Endodermal cell (in vitro differentiated cells): ENCODE measurements around the gene GOLM1. TPM values are rescaled to one million over a fixed set of nuclear protein-coding genes. Genes with fewer than 3 reads are reported as not detected.
"Not testable (repeated sequence)": the region's sequence is repeated elsewhere in the genome, so short reads cannot be mapped to it uniquely, and the experiment has no call there.

Experiments used
- DNase-seq: peaks from one replicate; pipeline ENCODE4 v3.0.0-alpha.2; 2017
- H3K27ac ChIP-seq: 2 replicates; pipeline ENCODE4 v1.5.1; 2013; ENCODE audit warnings: mild to moderate bottlenecking, low read depth, low read length, moderate library complexity
- H3K27me3 ChIP-seq: 2 replicates; pipeline ENCODE4 v1.6.1; 2013; ENCODE audit warnings: mild to moderate bottlenecking, low read length, moderate library complexity; ENCODE audit not compliant: insufficient read depth, control insufficient read depth, poor library complexity, severe bottlenecking
- H3K36me3 ChIP-seq: 2 replicates; pipeline ENCODE4 v1.7.0; 2013; ENCODE audit warnings: mild to moderate bottlenecking, low read length, moderate library complexity; ENCODE audit not compliant: control insufficient read depth, insufficient read depth
- H3K4me1 ChIP-seq: one replicate; pipeline ENCODE4 v1.7.0; 2013; ENCODE audit warnings: low read length; ENCODE audit not compliant: control insufficient read depth, insufficient read depth
- H3K4me3 ChIP-seq: 2 replicates; pipeline ENCODE4 v1.5.1; 2013; ENCODE audit warnings: mild to moderate bottlenecking, low read length, moderate library complexity
- H3K9ac ChIP-seq: 2 replicates; pipeline ENCODE4 v1.6.1; 2013; ENCODE audit warnings: mild to moderate bottlenecking, low read length, moderate library complexity; ENCODE audit not compliant: poor library complexity, severe bottlenecking; ENCODE audit errors: extremely low read depth
- H3K9me3 ChIP-seq: 2 replicates; pipeline ENCODE4 v1.6.1; 2013; ENCODE audit warnings: mild to moderate bottlenecking, low read length, moderate library complexity; ENCODE audit not compliant: control insufficient read depth
- H3K27ac Mint-ChIP-seq: 2 replicates; pipeline ENCODE4 v1.8.0; 2020; ENCODE audit warnings: mixed read lengths
- H3K27me3 Mint-ChIP-seq: 2 replicates; pipeline ENCODE4 v1.8.0; 2021; ENCODE audit warnings: mild to moderate bottlenecking, mixed read lengths; ENCODE audit not compliant: insufficient read depth
- H3K36me3 Mint-ChIP-seq: 2 replicates; pipeline ENCODE4 v1.8.0; 2020; ENCODE audit warnings: low read depth, mixed read lengths
- H3K4me1 Mint-ChIP-seq: 2 replicates; pipeline ENCODE4 v1.8.0; 2020; ENCODE audit warnings: mixed read lengths
- H3K4me3 Mint-ChIP-seq: 2 replicates; pipeline ENCODE4 v1.8.0; 2020; ENCODE audit warnings: mild to moderate bottlenecking, moderate library complexity, mixed read lengths
- H3K9me3 Mint-ChIP-seq: 2 replicates; pipeline ENCODE4 v1.8.0; 2020; ENCODE audit warnings: mild to moderate bottlenecking, mixed read lengths
- WGBS, 2 experiments: methylation state at CpG; one replicate each; pipeline versions ENCODE4 v1.1.5 to v1.1.7; 2013; ENCODE audit warnings: missing lambda C conversion rate in 2 of 2, mixed read lengths in 1 of 2; ENCODE audit not compliant: insufficient coverage in 1 of 2, insufficient read length in 1 of 2; 5-methylcytosine and 5-hydroxymethylcytosine counted together
- long read RNA-seq, 4 experiments: library from polyadenylated mRNA in 2 of 4; library from RNA in 1 of 4; library from capped mRNA in 1 of 4; stranded (forward) in 3 of 4; unstranded in 1 of 4; transcript quantifications; one replicate each; pipeline ENCODE4 v2.0.0, GENCODE V29; 2020 to 2021; ENCODE audit warnings: inconsistent platforms in 1 of 4
- polyA plus RNA-seq, 2 experiments: library from polyadenylated mRNA; stranded (reverse); fragments of 50-300 nt; gene quantifications; one replicate each; pipeline ENCODE4 v1.2.3, GENCODE V29; 2013
- total RNA-seq, 2 donors: library from RNA; stranded (reverse); fragmentation: NEBNext Ultra II Directional in 1 of 2; extraction: Animal tissue kit (Norgen Biotek cat#: 25700) in 1 of 2; gene quantifications; 2 replicates in 1 of 2; 3 replicates in 1 of 2; pipeline ENCODE4 v1.2.1, GENCODE V29; 2021
- TF ChIP-seq, protein P1 (sequence below): fragments of 200-600 bp; sonication (generic); conservative IDR thresholded peaks from 2 replicates; pipeline ENCODE4 v1.5.0; 2021; ENCODE audit warnings: antibody characterized with exemption, mild to moderate bottlenecking

GOLM1 gene
- total RNA-seq, result 10 to 100 TPM; 64.5 to 66.4 TPM
- polyA plus RNA-seq (2013, experiment 1 of 2), result 95.7 TPM
- polyA plus RNA-seq (2013, experiment 2 of 2), result 89.0 TPM
- long read RNA-seq, experiment 1, partial matches to known transcripts, result 25 of 44 reads
- long read RNA-seq, experiment 1, other reads (novel, unspliced or antisense), result 19 of 44 reads
- long read RNA-seq, experiment 2, transcript GOLM1-202 (10 exons, 3,022 nt), result minor isoform, 12 of 298 reads
- long read RNA-seq, experiment 2, transcript GOLM1-203 (10 exons, 3,046 nt), result major isoform, 255 of 298 reads
- long read RNA-seq, experiment 2, partial matches to known transcripts, result 18 of 298 reads
- long read RNA-seq, experiment 2, other reads (novel, unspliced or antisense), result 13 of 298 reads
- long read RNA-seq, experiment 3, transcript GOLM1-202 (10 exons, 3,022 nt), result major isoform, 47 of 110 reads
- long read RNA-seq, experiment 3, transcript GOLM1-203 (10 exons, 3,046 nt), result minor isoform, 44 of 110 reads
- long read RNA-seq, experiment 3, partial matches to known transcripts, result 10 of 110 reads
- long read RNA-seq, experiment 3, other reads (novel, unspliced or antisense), result 9 of 110 reads
- long read RNA-seq, experiment 4, partial matches to known transcripts, result 48 of 63 reads
- long read RNA-seq, experiment 4, other reads (novel, unspliced or antisense), result 12 of 63 reads

DNA sequence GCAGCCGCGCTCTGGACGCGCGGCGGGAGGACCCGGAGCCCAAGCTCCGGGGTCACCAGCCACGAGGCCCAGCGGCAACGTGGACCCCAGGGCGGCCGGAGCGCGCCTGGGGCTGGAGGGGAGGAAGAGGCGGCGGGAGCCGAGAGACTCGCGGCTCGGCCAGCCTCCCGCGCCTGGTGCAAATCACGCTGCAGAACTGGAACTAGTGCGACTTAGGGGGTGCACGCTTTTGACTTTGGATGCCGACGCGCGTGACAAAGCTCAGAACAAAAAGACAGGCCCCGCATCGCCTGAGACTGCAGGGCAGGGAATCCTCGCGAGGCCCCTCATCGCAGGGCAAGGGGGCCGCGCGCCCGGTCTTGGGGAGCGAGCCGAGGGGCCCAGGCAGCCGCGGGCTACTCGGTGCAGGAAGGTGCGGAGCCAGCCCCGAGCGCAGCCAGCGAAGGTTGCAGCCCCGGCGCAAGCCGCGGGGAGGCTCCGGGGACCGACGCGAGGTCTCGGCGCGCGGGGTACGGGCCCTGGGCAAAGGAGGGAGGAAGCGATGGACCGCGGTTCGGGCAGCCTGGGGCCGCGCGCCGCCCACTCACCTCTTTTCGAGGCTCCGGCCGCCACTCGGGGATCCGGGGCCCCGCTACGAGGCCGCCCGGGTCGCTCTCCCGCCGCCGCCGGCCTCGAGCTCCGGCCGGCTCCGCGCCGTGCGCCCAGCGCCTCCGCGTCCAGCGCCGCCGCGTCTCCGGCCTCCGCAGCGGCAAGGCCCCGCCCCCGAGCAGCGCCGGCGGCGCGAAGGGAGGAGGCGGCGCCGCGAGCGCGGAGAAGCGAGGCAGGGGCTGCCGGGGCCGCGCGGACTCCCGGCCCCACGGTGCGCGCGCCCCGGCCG is at the start of gene GOLM1:
Gene GOLM1, minus strand, starts transcription at position 735 of the 877 bp plus-strand sequence. CDS start 20,238 bp downstream, outside the sequence.
- Mint-ChIP-seq H3K4me1 (peaks cover 19% of the 10 kb centered on the region), H3K36me3 (no peaks in the 10 kb centered on the region), H3K27ac (peak within 1 kb of the TSS; percentile 90), H3K4me3 (peak within 1 kb of the TSS; percentile 72), H3K27me3 (peaks cover 36% of the 10 kb centered on the region), H3K9me3 (no peaks in the 10 kb centered on the region)
- peak; percentile 84 for DNase-seq
- H3K36me3 ChIP-seq, result no peaks in the 10 kb centered on the region
- no peaks in the 10 kb centered on the region for H3K4me1 ChIP-seq
- no peaks in the 10 kb centered on the region for H3K9me3 ChIP-seq
- TF ChIP-seq, protein P1, sequence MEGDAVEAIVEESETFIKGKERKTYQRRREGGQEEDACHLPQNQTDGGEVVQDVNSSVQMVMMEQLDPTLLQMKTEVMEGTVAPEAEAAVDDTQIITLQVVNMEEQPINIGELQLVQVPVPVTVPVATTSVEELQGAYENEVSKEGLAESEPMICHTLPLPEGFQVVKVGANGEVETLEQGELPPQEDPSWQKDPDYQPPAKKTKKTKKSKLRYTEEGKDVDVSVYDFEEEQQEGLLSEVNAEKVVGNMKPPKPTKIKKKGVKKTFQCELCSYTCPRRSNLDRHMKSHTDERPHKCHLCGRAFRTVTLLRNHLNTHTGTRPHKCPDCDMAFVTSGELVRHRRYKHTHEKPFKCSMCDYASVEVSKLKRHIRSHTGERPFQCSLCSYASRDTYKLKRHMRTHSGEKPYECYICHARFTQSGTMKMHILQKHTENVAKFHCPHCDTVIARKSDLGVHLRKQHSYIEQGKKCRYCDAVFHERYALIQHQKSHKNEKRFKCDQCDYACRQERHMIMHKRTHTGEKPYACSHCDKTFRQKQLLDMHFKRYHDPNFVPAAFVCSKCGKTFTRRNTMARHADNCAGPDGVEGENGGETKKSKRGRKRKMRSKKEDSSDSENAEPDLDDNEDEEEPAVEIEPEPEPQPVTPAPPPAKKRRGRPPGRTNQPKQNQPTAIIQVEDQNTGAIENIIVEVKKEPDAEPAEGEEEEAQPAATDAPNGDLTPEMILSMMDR, result peak; percentile 55
- 0% methylated on average over 19 to 125 of the region's 125 CpGs for WGBS, 2 experiments
- H3K4me3 ChIP-seq, result peak within 1 kb of the TSS; percentile 87
- H3K9ac ChIP-seq, result peak within 1 kb of the TSS; percentile 56
- peaks cover 24% of the 10 kb centered on the region for H3K27me3 ChIP-seq
- peak within 1 kb of the TSS; percentile 54 for H3K27ac ChIP-seq

GRCh38 chr9:86146671-86147070 is 47.3 kb upstream of the GOLM1 start:
- H3K4me3 Mint-ChIP-seq, H3K36me3 ChIP-seq, H3K4me3 ChIP-seq, H3K4me1 ChIP-seq, H3K4me1 Mint-ChIP-seq, H3K9ac ChIP-seq, H3K27ac ChIP-seq, H3K27me3 ChIP-seq, DNase-seq, H3K27ac Mint-ChIP-seq, H3K36me3 Mint-ChIP-seq, H3K27me3 Mint-ChIP-seq: not testable (repeated sequence)
- WGBS, 2 experiments, result 90 to 100% methylated on average over 3 to 4 of the region's 4 CpGs
- peaks cover 15% of the 10 kb centered on the region for H3K9me3 ChIP-seq
- H3K9me3 Mint-ChIP-seq, result peaks cover 29% of the 10 kb centered on the region

DNA sequence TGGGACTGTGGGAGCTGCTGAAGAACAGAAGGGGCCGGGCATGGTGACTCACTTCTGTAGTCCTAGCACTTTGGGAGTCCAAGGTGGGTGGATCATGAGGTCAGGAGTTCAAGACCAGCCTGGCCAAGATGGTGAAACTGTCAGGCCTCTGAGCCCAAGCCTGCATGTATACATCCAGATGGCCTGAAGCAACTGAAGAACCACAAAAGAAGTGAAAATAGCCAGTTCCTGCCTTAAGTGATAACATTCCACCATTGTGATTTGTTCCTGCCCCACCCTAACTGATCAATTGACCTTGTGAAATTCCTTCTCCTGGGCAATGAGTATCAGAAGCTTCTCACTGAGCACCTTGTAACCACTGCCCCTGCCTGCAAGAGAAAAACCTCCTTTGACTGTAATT is 46.6 kb upstream of the GOLM1 start:
- H3K27ac Mint-ChIP-seq, H3K9ac ChIP-seq, H3K27ac ChIP-seq, H3K4me1 Mint-ChIP-seq, H3K4me1 ChIP-seq, DNase-seq, H3K27me3 Mint-ChIP-seq, H3K27me3 ChIP-seq, H3K36me3 Mint-ChIP-seq, H3K4me3 Mint-ChIP-seq, H3K36me3 ChIP-seq, H3K4me3 ChIP-seq: not testable (repeated sequence)
- peaks cover 29% of the 10 kb centered on the region for H3K9me3 Mint-ChIP-seq
- WGBS, 2 experiments, result 93 to 100% methylated on average over 1 of the region's 1 CpG
- peaks cover 15% of the 10 kb centered on the region for H3K9me3 ChIP-seq
